Measurements from ENCODE around the gene NDUFB10. TPM values are rescaled to one million over a fixed set of nuclear protein-coding genes. Genes with fewer than 3 reads are reported as not detected.

Gene NDUFB10
- total RNA-seq, 1 donor = 109 TPM

DNA sequence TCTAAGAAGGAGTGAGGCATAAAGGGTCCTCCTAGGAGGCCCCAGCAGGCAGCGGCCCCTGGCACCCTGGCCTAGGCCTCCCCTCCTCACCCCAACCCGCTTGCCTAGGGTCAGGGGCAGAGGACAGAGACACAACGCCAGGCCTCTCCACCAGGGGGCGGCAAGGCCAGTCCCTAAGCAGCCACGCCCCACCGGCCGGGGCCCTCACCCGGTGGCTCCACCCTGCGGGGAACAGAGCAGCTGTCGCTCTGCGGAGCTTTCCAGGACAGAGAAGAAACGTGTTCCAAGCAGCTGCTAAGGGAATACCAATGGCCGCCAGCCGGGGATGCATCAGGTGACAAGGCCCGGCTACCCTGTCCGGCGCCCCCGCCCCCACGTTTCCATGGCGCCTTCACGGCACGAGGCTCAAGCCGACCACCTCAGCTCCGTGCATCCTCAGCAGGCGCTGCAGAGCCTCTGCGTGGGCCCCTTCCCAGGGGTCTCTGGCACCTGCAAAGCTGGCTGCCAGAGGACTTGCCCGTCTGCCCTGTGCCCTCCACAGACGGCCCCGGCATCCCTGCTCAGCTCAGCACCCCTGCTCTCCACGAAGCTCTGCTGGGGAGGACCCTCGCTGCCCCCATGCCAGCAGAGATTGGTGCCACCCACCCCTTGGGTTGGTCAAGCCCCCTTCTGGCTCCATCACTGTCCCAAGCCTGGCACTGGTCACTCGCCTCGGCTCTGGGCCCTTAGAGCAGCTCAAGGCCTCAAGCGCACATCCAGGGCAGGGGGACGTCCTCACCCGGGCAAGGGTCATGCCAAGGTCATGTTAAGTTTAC is 44.7 kb downstream of the NDUFB10 start:
- no peaks in the 10 kb centered on the region for H3K9me3 ChIP-seq (ENCODE audit: low read depth, low read length)
- DNase-seq (ENCODE audit: insufficient read length, low spot score, missing footprints) = peak; percentile 100
- H3K4me2 ChIP-seq (ENCODE audit: insufficient read depth, low read length) = peak overlapping the region; percentile 57
- peak; percentile 87 for TF ChIP-seq CTCF (IDR thresholded peaks at IDR 0.05; ENCODE audit: extremely low read depth, low read depth, low read length)
- H3K27me3 ChIP-seq (ENCODE audit: insufficient read depth, low read length) = no peaks in the 10 kb centered on the region
- H3K4me3 ChIP-seq (ENCODE audit: insufficient read depth, low read length) = no peak overlapping the region
- H3K27ac ChIP-seq (ENCODE audit: low read depth, low read length) = no peak overlapping the region
- no peak overlapping the region for H2AFZ ChIP-seq (ENCODE audit: low read length)
- peaks cover 70% of the 10 kb centered on the region for H4K20me1 ChIP-seq (ENCODE audit: insufficient read depth, low read length)
- H3K36me3 ChIP-seq (ENCODE audit: insufficient read depth, low read length) = peaks cover 42% of the 10 kb centered on the region
- H3K79me2 ChIP-seq (ENCODE audit: insufficient read depth, low read length) = peaks cover 80% of the 10 kb centered on the region
- peaks cover 24% of the 10 kb centered on the region for H3K4me1 ChIP-seq (ENCODE audit: insufficient read depth, low read length)

GRCh38 chr16:2004795-2005517 is 45.6 kb downstream of the NDUFB10 start:
- peaks cover 33% of the 10 kb centered on the region for H3K36me3 ChIP-seq (ENCODE audit: insufficient read depth, low read length)
- no peak overlapping the region for H3K27ac ChIP-seq (ENCODE audit: low read depth, low read length)
- no peak overlapping the region for H2AFZ ChIP-seq (ENCODE audit: low read length)
- H3K9me3 ChIP-seq (ENCODE audit: low read depth, low read length) = no peaks in the 10 kb centered on the region
- TF ChIP-seq CTCF (IDR thresholded peaks at IDR 0.05; ENCODE audit: extremely low read depth, low read depth, low read length) = no peak
- peaks cover 71% of the 10 kb centered on the region for H4K20me1 ChIP-seq (ENCODE audit: insufficient read depth, low read length)
- DNase-seq (ENCODE audit: insufficient read length, low spot score, missing footprints) = no peak
- peaks cover 87% of the 10 kb centered on the region for H3K79me2 ChIP-seq (ENCODE audit: insufficient read depth, low read length)
- H3K4me3 ChIP-seq (ENCODE audit: insufficient read depth, low read length) = no peak overlapping the region
- no peak overlapping the region for H3K4me2 ChIP-seq (ENCODE audit: insufficient read depth, low read length)
- no peaks in the 10 kb centered on the region for H3K27me3 ChIP-seq (ENCODE audit: insufficient read depth, low read length)
- peaks cover 25% of the 10 kb centered on the region for H3K4me1 ChIP-seq (ENCODE audit: insufficient read depth, low read length)

DNA sequence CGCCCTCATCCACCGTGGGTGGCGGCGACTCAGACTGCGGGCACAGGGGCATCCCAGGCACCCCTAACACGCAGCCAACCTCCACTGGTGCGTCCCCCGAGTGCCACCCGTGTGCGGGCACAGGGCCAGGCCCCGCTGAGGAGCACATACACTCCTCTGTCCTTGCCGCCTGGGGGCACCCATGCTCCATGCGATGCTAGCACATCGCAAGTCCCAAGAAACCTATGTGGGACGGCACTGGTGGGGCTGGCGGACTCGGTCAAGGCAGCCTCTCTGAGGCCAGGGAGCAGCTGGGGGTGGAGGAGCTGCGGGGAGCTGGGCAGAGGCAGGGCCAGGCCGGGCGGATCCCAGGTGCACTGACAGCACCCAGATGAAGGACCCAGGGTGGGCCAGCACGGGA is 46.3 kb downstream of the NDUFB10 start:
- Histone ChIP-seq H3K36me3 (ENCODE audit: insufficient read depth, low read length) (peaks cover 28% of the 10 kb centered on the region), H3K4me3 (ENCODE audit: insufficient read depth, low read length) (no peak overlapping the region), H3K79me2 (ENCODE audit: insufficient read depth, low read length) (peaks cover 94% of the 10 kb centered on the region), H3K27ac (ENCODE audit: low read depth, low read length) (no peak overlapping the region), H3K4me1 (ENCODE audit: insufficient read depth, low read length) (peaks cover 31% of the 10 kb centered on the region), H3K27me3 (ENCODE audit: insufficient read depth, low read length) (no peaks in the 10 kb centered on the region), H2AFZ (ENCODE audit: low read length) (no peak overlapping the region), H4K20me1 (ENCODE audit: insufficient read depth, low read length) (peaks cover 71% of the 10 kb centered on the region), H3K4me2 (ENCODE audit: insufficient read depth, low read length) (no peak overlapping the region), H3K9me3 (ENCODE audit: low read depth, low read length) (no peaks in the 10 kb centered on the region)
- no peak for DNase-seq (ENCODE audit: insufficient read length, low spot score, missing footprints)
- no peak for TF ChIP-seq CTCF (IDR thresholded peaks at IDR 0.05; ENCODE audit: extremely low read depth, low read depth, low read length)

GRCh38 chr16:2006317-2006716 is 47.0 kb downstream of the NDUFB10 start:
- H3K4me2 ChIP-seq (ENCODE audit: insufficient read depth, low read length) = no peak overlapping the region
- H3K79me2 ChIP-seq (ENCODE audit: insufficient read depth, low read length) = peaks cover 91% of the 10 kb centered on the region
- no peaks in the 10 kb centered on the region for H3K9me3 ChIP-seq (ENCODE audit: low read depth, low read length)
- no peak overlapping the region for H3K27ac ChIP-seq (ENCODE audit: low read depth, low read length)
- peaks cover 71% of the 10 kb centered on the region for H4K20me1 ChIP-seq (ENCODE audit: insufficient read depth, low read length)
- no peak for DNase-seq (ENCODE audit: insufficient read length, low spot score, missing footprints)
- no peak overlapping the region for H3K4me3 ChIP-seq (ENCODE audit: insufficient read depth, low read length)
- TF ChIP-seq CTCF (IDR thresholded peaks at IDR 0.05; ENCODE audit: extremely low read depth, low read depth, low read length) = no peak
- H3K4me1 ChIP-seq (ENCODE audit: insufficient read depth, low read length) = peaks cover 32% of the 10 kb centered on the region
- H3K36me3 ChIP-seq (ENCODE audit: insufficient read depth, low read length) = peaks cover 22% of the 10 kb centered on the region
- H2AFZ ChIP-seq (ENCODE audit: low read length) = no peak overlapping the region
- H3K27me3 ChIP-seq (ENCODE audit: insufficient read depth, low read length) = no peaks in the 10 kb centered on the region

Data from osteoblast (primary cell).